D721Med (cell line): Measurements from ENCODE around the gene KCNK3.

ENCODE experiments used
- DNase-seq: peaks from one replicate; pipeline ENCODE4 v3.0.0; 2011; ENCODE audit warnings: low spot score; ENCODE audit not compliant: insufficient read length
- FAIRE-seq: peaks from 2 replicates; lab custom pipeline; 2011; peaks lifted over from hg19 to GRCh38; lab: Jason Lieb, UNC
- CTCF ChIP-seq: IDR thresholded peaks from 2 replicates; pipeline ENCODE4 v1.5.1; 2012; ENCODE audit warnings: mild to moderate bottlenecking, control low read depth; ENCODE audit not compliant: insufficient read depth; ENCODE audit errors: missing control alignments

The KCNK3 gene

GRCh38 chr2:26706616-26707473 is 14.3 kb downstream of the KCNK3 start:
- no peak for FAIRE-seq
- TF ChIP-seq CTCF = no peak
- no peak for DNase-seq

- TF ChIP-seq CTCF = no peak
- DNase-seq = no peak
- FAIRE-seq = no peak
Observed at GRCh38 chr2:26707747-26708146, 15.2 kb downstream of the KCNK3 start.

GRCh38 chr2:26708457-26708856 is 15.9 kb downstream of the KCNK3 start:
- no peak for TF ChIP-seq CTCF
- no peak for FAIRE-seq

GRCh38 chr2:26709323-26710110 is 17.0 kb downstream of the KCNK3 start:
- no peak for FAIRE-seq

More at GRCh38 chr2:26708457-26708856, 15.9 kb downstream of the KCNK3 start:
- no peak for DNase-seq

GRCh38 chr2:26710145-26710544 is 17.6 kb downstream of the KCNK3 start:
- DNase-seq (no peak), FAIRE-seq (no peak)
- TF ChIP-seq CTCF = no peak

More at GRCh38 chr2:26709323-26710110, 17.0 kb downstream of the KCNK3 start:
- TF ChIP-seq CTCF = no peak
- no peak for DNase-seq

- TF ChIP-seq CTCF = no peak
- no peak for FAIRE-seq
- no peak for DNase-seq
Observed at GRCh38 chr2:26710743-26711456, 18.4 kb downstream of the KCNK3 start.
